NCI-H82 (cell line): ENCODE data around the gene STMP1.

Experiments
- DNase-seq: peaks from one replicate; lab custom pipeline; 2025; lab: John Stamatoyannopoulos, UW

STMP1 gene

DNA sequence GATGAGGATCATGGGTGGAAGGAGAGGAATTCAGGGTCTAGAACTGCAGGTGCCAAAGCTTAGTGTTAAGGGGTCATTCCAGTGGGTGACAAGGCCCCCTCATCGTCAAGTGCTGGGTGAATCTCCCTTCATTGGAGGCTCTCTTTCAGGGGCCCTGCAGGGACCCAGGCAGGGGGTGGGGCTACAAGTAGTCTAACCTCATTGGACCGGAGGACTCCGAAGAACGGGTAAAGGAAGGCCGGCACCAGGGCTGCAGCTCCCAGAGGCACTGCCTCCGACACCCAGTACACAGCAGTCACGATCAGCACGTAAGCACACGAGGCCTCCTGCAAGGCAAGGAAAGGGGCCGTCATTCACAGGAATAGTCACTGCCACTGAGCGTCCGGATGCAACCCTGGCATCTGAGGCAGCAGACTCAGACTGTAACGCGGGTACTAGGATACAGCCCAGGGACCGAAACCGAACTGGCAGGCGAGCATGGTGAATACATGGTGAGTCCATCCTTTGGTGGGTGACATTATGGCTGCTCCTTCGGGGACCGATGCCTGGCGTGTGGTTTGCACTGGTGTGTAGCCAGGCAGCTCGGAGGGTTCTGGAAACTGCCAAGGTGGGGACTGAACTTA, 59.0 kb downstream of the STMP1 start:
- DNase-seq: no peak

DNA sequence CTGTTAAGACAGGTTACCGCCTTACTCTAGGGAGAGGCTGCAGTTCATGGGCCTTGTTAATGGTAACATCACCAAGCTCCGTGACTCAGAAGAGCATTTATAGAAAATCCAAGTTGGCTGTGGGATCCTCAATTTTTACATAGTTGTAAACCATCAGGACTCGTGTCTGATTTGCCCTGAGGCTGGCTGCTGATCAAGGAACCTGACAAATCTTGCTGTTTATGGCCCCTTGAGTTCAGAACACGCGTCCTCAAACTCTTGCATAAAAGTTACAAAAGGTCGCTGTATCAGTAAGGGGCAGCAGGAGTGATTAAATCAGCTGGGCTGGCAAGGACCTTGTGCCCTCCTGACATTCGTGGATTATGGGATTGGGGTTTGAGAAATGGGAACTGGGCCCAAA, 61.1 kb downstream of the STMP1 start:
- no peak for DNase-seq
